Fibroblast of pulmonary artery (primary cell): ENCODE measurements around the gene TTI1.

ENCODE experiments used
- DNase-seq: peaks from one replicate; pipeline ENCODE4 v3.0.0-alpha.2; 2010; ENCODE audit warnings: low read depth
- H3K4me3 ChIP-seq: replicated peaks from 2 replicates; pipeline ENCODE4 v1.5.1; 2011; ENCODE audit warnings: low read depth, mild to moderate bottlenecking, control low read depth, low read length, moderate library complexity
- CTCF ChIP-seq: IDR thresholded peaks from 2 replicates; pipeline ENCODE4 v1.5.1; 2011; ENCODE audit warnings: mild to moderate bottlenecking, control low read depth, low read length, inconsistent platforms; ENCODE audit errors: missing control alignments

The TTI1 gene

GRCh38 chr20:38031957-38032356, 1.3 kb downstream of the TTI1 start:
- no peak for TF ChIP-seq CTCF
- no peak overlapping the region for H3K4me3 ChIP-seq
- no peak for DNase-seq

DNA sequence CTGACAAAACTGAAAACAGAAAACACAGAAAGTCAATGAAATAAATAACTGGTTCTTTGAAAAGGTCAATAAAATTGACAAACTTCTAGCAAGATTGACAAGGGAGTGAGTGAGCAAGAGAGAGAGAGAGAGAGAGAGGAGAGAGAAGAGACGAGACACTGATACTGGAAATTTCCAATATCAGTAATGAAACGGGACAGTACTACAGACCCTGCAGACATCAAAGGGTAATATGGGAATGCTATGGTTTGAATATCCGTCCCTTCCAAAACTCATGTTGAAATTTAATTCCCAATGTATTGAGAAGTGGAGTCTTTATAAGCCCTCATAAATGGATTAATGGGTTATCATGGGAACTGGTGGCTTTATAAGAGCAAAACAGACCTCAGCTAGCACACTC, 3.8 kb downstream of the TTI1 start:
- no peak overlapping the region for H3K4me3 ChIP-seq
- DNase-seq: no peak
- TF ChIP-seq CTCF: no peak

DNA sequence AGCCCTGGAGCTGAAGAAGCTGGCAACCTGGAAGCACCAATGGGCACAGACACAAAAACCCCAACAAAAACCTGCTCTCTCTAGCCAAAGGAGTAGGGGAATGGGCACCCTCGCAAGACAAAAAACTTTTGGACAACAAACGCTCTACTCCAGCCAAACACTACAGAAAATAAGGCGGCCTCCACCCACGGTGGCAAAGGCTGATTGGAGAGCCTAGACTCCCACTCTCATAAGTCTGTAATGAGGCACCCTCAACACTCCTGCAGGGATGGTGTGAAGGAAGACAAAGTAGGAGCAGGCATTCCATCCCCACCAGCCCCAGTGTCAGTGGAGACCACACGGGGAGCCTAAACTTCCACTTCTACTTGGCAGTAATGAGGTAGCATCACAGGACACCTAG, 8.8 kb downstream of the TTI1 start:
- DNase-seq: no peak
- TF ChIP-seq CTCF: no peak

GRCh38 chr20:38023181-38024001, 9.9 kb downstream of the TTI1 start:
- peak; percentile 64 for DNase-seq
- no peak for TF ChIP-seq CTCF
- H3K4me3 ChIP-seq: no peak overlapping the region

More for the DNA sequence above, 8.8 kb downstream of the TTI1 start:
- no peak overlapping the region for H3K4me3 ChIP-seq

DNA sequence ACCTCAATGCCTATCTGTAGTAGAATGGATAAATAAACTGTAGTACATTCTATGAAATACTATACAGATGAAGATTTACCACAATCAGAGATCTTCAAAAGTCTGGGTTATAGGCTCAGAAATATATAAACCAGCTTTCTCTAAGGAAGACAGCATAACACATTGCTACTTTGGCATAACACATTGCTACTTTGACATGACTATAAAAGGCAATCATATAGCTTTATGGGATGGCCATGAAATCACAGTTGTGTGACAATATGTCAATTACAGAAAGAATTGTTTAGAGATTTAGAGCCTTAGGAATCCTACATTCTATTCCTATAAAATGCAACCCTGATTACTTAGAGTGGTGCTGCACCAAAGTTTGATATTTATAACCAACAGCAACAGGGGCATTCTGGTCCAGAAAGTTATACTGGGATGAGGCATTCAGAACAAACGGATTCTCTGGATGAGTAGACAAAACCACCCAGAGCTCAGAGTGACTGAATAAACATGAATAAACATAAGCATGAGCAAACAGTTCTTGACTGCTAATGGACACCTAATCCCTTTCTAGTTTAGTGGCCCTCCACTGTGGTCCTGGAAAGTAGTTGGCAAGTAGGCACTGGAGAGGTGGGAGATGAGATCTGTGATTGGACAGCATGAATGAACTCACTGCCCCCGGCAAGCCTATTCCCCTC, 12.0 kb downstream of the TTI1 start:
- no peak overlapping the region for H3K4me3 ChIP-seq
- DNase-seq: no peak
- no peak for TF ChIP-seq CTCF

GRCh38 chr20:38018385-38018784, 14.9 kb downstream of the TTI1 start:
- no peak overlapping the region for H3K4me3 ChIP-seq
- no peak for TF ChIP-seq CTCF
- no peak for DNase-seq

GRCh38 chr20:38017959-38018358, 15.3 kb downstream of the TTI1 start:
- H3K4me3 ChIP-seq: no peak overlapping the region
- DNase-seq: no peak
- TF ChIP-seq CTCF: no peak
